NCI-H526 (cell line): Measurements from ENCODE around the gene DDC.
A peak's percentile ranks its signal among the peaks of the same experiment; 100 is the strongest.

Experiments
- DNase-seq, 2 experiments: peaks; one replicate each; lab custom pipeline; 2025; lab: John Stamatoyannopoulos, UW

Gene DDC

DNA sequence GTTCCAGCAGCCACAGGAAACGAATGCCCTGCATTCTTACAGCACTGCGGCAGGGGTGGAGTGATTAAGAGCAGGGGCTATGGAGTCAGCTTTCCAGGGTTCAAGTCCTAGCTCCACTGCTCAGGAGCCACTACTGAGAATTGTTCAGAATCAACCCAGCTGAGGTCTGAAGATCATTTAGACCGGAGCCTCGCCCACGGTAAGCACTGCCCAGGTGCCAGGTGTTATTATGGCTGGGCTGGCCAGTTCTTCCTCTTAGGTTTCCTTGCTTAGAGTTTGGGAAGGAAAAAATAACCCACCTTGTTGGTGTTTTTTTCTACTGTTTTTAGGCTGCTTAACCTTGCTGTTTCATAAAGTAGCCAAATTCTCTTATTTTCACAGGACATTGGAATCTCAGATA lies 110.2 kb downstream of the DDC start:
- DNase-seq, result no peak

DNA sequence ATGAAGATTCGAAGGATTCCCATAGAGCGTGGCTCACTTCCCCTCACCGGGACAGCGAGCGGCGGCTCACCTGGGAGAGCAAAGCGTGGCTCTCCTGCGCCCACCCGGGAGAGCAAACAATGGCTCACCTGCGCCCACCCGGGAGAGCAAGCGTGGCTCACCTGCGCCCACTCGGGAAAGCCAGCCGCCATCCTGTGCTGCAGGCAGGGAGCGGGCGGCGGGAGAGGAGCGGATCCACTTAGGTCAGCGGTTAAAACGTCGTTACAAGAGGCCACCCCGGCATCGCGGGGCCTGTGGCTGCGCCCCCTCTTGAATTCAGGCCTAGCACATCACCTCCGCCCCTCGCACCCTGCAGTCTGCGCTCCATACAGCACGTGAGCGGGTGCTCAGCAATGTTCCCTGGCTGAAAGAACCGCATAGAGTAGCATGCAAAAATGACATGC lies 114.6 kb downstream of the DDC start:
- peak in 1 of 2 experiments; percentile 11 for DNase-seq

DNA sequence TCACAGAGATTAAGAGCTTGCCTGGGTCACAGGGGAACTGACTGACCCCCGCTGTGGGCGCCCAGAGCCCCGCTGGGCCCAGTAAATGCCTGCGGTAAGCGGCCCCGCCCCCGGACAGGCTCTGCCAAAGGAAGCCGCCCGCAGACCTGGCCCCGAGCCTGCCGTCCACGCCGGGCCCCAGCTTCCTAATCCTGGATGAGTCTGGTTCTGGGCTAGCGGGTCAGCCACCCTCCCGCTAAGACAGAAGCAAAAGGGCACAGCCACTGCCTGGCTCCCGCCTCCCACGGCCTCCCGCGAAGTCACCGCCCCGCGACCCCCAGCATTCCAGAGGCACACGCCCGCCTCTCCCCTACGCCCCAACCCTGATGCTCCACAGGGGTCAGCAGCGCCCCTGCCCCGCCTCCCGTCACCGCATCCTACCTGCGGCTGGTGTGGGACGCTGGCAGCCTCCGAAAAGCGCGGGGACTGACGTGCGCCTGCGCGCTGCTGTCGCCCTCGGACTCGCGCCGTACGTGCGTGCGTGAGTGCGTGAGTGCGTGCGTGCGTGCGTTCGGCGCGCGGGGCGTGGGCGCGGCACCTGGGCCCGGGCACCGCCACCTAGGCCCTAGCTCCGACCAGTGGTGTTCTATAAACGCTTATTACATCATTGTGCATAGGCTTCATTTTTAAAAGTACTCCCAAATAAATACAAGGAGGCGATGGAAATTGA lies 115.2 kb downstream of the DDC start, which contains the start of gene FIGNL1:
FIGNL1 (minus strand) TSS at position 470 of the 709 bp plus-strand sequence. CDS start 3,063 bp downstream, outside the sequence.
- DNase-seq, result peak; percentile 35 to 91

DNA sequence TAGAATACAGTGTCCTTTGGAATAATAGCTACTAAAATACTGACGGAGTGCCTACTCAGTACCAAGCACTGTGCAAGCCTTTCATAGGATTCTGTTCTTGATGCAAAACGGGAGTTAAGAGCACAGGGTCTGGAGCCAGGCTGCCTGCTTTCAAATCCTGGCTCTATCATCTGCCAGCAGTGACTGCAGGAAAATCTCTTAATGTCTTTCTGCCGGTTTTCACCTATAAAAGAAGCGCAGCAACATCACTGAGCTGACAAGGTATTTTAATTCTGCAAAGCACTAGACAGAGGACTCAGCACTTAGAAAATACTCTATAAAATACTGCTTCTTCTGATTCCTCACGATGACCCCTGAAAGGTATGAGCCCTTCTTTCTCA lies 115.7 kb downstream of the DDC start:
- DNase-seq, result peak; percentile 5 to 44

DNA sequence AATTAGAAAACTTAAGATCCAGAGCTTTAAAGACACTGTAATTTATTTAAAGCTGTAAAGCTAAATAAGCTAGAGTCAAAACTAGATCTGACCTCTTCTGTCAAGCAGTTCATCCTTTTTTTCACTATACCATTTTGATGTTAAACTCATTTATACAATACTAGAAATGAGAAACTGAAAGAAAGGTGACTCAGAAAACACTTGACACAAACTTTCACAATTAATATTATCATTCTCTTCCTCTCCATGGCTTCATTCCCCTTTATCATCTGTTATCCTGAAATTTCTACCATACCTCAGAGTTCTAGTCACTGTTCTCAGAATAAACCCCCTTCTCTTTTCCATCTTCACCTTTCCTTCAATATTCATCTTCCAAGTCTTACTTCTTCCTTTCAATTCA lies 116.4 kb downstream of the DDC start:
- no peak for DNase-seq

DNA sequence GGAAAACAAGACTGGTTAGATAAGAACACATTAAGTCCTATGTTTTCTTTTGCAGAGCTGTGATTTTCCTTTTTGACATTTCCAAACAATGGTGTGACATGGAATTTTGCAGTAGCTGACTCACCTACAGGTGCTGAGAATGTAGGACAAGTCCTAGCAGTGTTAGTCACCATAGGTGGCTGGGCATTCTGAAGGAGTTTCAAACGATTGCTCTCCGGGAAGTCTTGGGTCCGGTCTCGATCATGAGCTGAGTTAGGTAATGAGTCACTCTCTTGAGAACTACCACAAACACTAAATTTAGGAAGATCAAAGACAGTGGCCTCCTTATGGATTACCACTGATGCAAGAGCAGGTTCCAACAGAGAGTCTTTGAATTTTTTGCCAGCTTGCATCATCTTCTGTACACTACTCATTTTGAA lies 118.7 kb downstream of the DDC start:
- DNase-seq, result no peak

DNA sequence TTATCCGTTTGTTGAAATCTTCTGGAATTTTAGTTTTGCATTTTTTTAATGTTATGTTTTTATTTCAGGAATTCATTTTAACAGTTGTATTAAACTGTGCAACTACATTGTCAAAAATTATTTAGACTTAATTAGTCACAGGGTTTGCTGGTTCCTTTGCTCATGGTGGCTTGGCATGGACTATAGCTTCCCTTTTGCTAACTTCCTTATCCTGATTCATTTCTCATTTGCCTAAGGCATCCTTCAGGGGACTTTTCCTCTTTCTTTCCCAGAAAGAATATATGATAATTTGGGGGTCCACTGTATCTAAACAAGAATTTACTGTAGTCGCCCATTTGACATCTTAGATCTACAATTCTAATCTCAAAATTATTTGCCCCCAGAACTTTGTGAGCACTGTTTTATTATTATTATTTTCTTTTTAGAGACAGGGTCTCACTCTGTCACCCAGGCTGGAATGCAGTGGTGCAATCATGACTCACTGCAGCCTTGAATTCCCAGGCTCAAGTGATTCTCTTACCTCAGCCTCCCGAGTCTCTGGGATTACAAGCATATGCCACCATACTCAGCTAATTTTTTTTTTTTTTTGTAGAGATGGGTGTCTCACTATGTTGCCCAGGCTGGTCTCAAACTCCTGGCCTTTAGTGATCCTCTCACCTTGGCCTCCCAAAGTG lies 128.9 kb downstream of the DDC start:
- DNase-seq, result no peak

DNA sequence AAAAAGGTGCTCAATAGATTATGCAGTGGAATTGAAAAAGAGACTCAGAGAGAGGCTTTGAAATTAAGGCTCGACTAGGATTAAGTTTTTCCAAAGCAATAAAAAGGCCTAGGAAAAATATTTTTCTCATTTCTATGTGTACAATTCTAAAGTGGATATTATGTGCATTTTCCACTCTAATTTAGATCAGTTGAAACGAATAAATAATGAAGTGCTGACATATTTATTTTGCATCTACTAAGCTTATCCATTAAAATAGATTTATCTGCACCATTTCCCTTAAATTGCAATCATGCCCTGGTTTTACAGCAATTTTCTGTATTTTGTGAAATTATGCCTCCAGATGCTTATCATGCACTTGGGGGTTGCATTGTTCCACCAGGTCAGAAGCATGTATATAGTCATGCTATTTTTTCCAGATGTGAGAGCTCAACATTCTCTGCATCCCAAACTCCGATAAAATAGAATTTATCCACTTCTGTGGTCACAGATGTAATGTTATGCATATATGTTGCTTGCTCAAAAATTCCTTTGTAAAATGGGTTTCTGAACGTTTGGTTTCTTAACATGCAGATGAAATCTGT lies 133.4 kb downstream of the DDC start:
- no peak for DNase-seq

DNA sequence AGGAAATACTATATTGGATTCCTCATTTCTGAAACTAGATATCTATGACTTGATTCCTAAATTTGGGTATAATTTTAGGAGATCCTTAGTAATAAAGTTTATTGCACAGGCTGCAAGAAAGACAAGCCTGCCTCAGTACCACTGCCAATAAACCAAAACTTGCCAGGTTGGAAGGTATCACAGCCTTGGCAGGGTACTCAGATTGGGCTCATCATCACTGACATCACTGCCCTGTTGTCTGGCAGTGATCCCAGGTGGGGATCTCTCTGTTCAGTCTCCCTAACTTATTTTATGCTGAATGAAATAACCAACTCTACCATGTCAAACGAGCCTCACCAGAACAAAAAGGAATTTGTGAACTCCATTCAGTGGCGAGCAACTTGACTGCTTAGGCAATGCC lies 133.9 kb downstream of the DDC start:
- DNase-seq, result no peak

DNA sequence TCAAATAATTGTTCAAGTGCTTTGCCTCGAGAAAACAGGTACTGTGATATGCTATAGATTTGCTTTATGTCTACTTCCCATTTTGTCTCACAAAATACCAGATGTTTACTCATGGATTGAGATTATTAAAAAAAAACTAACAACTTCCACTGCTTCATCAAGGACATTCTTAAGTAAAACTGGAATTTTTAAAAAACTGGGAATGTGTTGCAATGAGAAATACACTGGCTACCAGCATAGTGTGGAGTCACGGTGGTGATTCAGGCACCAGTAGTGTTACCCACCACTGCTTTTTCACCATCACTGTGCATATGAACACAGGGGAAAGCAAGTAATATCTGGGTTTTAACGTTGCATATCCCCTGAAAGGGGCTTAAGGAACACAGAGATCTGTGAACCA lies 136.3 kb downstream of the DDC start:
- no peak for DNase-seq

DNA sequence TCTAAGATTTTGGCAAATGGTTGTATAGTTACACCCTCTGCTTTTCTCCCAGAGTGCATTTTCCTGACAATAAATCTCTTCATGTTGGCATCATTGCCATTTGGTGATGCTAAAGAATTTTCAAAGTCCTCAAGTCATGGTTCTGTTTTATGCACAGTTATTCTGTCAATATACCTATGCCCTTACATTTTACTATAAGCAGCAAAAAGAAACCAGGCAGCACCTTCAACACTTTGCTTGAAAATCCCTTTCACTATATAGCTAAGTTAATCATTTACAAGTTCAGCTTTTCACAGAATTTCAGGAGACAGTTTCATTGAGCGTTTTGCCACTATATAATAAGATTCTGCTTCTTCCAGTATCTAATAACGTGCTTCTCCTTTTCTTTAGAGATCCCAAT lies 137.7 kb downstream of the DDC start:
- no peak for DNase-seq

DNA sequence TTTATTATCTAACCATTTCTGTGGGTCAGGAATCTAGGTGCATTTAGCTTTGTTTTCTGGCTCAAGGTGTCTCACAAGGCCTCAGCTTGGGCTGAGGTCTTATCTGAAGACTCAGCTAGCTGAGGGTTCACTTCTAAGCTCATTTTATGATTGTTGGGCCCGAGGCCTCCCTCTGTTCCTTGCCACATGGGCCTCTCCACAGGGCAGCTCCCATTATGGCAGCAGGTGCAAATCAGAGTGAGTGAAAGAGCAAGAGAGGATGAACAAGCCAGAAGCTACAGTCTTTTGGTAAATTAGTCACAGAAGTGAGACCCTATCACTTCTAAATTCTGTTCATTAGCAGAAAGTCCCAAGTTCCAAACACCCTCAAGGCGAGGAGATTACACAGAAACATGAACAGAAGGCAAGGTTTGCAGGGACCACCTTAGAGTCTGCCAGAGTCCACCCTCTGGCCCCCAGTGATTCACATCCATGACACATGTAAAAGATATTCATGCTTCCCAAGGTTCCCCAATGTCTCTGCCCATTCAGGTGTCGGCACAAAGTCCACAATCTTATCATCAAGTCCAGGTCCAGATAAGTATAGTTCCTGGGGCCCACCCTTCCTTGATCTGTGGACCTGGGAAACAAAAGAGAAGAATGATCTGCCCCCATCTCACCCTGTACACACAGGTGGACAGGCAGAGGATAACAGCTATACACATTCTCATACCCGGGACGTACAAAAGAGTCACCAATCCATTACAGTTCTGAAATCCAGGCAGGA lies 138.7 kb downstream of the DDC start:
- no peak for DNase-seq

DNA sequence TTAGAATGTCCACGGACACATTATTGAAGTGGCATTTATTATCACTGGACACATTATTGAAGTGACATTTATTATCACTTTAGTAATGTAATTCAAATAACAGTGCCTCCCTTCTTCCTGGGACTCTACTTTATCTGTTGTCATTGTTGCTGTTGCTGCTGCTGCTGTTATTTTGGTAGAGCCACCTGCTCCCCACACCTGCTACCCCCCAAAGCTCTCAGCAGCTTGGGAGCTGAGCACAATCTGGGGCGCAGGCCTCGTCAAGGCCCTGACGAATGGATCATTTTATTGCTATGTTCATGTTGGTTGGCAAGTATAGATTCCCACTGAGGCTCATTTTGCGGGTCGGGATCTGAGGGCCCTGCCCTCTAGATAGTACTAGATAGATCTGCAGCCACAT lies 139.9 kb downstream of the DDC start:
- no peak for DNase-seq

DNA sequence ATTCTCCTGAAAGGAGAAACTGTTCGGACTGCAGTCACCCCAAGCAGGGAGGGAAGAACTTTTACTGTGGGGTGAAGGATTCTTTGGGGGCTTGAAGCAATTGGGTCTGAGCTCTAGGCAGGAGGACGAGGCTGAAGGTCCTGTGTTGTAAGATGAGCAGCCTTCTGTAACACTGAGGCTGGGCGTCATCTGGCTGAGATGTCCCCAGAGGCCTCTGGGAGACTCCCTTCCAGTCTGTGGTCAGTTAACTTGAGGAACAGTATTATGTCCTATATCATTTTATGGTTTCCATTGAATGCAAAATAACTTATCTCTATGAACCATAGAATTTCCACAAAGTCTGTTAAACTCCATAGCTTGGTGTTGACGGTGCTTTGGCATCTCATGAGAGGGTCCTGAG lies 141.3 kb downstream of the DDC start:
- DNase-seq, result no peak

DNA sequence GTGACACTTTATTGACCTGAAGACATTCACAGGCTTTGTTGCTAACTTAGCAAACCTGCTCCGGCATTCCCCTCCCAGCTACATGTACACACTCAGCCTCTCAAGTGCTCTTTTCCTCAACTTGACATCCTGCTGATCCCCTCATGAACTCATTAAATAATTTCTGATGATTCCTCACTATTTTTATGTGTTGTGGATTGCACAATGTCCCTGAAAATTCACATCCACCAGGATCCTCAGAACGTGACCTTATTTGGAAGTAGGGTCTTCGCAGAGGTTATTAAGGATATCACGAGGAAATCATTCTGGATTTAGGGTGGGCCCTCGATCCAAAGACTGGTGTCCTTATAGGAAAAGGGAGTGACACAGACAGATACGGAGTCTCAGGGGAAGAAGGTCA lies 142.3 kb downstream of the DDC start:
- DNase-seq, result no peak

DNA sequence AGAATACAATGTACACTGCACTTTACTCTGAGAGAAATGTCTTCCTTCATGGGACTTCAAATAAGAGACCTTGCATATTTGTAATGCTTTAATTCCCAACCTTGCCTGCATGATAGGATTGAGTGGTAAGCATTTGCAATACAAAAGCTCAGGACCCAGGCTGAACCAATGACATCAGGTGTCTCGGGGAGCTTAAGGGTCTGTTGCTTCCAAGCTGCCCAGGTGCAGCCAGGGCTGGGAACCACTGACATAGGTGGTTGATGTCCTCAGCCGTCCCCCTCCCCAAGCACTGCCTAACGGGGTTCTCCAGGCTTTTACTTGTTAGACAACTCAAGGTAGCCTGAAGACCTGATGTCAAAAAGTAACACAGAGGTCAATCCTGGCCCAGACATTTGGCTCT lies 144.2 kb downstream of the DDC start:
- no peak for DNase-seq

DNA sequence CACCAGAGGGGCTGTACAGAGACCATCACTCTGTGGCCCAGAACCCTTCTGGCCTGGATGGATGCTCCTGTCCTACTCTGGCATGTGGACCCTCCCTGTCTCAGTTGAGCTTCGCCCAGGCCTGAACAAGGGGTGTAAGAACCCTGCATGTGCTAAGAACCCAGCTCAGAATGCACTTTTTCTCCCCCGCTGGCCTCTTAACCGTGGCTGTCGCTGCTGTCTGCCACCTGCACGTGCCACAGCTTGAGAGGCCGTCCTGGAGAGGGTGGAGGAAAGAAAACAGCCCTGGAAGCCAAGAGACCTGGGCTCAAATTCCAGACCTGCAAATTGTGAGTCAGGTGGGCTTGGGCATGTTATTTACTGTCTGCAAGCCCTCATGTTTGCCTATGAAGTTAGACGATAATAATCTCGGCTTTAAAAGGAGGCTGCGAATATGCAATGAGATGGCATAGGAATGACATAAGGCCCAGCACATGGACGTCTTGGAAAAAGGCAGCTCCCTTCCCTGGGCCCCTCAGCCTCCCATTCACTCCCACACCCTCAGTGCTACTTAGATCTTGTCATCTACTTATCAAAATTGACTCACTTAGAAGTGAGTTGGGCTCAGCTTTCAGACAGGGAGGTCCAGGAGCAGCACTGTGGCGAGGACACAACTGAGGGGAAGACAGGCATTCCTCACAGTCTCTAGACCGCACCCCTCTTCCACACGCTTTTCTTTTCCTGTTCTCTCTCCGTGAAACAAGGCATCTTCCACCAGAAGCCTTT lies 146.5 kb downstream of the DDC start:
- no peak for DNase-seq

DNA sequence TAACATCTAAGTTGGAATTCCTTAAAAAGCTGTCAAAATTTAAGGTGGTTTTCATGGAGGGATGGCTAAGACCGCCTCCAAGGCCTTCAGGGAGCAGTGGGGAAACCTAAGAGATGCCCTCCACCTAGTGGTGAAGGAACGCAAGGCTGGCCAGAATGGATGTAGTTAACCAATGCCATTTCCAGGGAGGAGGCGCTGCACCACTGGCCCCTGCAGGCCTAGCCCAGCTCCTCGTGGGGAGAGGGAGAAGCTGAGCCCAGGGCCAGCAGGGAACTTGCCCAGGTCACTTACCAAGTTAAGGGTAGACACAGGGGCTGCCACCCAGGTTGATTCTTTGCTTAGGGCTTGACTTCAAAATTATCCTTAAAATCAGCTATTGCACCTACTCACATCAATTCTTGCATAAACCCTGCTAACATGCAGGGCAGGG lies 147.1 kb downstream of the DDC start:
- peak; percentile 56 to 81 for DNase-seq

DNA sequence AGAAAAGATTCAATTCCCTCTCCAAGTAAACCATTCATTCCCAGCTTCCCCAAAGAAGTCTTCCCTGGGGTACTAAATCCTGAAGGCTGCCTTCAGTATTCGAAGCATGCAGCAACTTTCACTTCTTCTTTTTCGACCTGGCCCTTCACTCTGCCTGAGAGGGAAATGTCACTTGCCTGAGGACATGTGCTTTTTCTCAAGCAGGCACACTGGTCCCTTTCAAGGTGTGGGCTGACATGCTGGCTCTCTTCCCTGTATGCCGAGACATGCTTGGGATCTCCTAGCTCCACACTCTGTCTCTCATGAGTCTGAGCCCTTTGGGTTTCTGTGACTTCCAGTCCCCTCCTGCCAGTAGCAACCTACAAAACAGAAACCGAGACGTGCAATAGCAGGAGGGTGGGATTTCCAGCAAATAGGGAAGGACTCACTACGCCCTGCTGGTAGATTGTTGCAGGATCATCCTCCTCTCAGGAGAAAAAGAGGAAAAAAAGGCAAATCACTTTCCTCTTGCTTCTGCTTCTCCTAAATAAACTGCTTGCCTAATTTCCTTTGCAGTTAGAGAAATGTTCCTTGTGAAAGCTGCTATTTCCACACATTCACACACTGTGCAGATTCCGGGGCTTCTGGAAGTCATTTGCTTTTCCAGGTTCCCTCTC lies 148.6 kb downstream of the DDC start:
- DNase-seq, result no peak

DNA sequence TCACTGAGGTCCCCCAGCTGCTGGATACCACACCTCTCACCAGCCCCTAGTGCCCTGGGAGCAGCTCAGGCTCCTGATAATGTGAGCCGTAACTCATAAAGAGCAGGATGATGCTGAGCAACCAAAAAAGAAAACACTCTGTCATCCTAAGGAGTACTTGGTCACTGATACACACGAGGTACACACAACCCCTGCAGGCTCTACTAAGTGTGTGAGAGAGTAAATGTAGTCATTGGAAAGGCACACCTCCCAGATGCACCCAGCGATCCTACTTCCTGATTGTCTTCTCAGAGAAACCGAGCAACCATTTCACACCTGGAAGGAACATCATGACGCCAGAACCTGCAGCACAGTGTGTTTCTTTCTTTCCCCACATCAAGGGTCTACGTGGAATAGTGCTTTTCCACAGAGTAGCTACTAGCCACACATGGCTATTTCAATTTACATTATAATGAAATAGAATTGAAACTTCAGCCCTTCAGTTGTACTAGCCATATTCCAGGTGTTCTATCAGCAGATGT lies 149.3 kb downstream of the DDC start:
- DNase-seq, result no peak

DNA sequence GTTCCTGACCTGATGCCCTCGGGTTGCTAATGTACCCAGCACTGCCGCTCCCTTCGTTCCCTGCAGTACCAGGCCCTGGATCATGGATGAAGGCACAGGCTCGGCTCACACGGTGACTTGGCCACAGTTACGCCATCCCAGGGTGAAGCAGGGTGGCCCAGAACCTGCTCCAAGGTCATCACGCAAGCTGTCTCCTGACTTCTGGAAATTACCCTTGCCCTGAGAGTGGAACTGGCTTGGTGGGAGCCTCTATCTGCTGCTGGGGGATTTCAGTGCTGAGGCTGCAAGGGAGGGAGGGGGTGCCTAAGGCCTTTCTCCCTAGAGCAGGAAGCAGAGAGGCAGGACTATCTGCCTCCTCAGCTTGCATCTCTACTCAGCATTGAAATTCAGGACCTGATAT lies 151.6 kb downstream of the DDC start:
- DNase-seq, result no peak
